Right lobe of liver (tissue), 4 donors: ENCODE measurements around the gene UBE2J1.

Experiments used
- CTCF ChIP-seq, 4 donors: fragments of 200-600 bp in 3 of 4; fragments of 450-650 bp in 1 of 4; IDR thresholded peaks; one replicate each; pipeline versions ENCODE4 v1.5.1 to v1.8.0; 2016 to 2022; ENCODE audit warnings: antibody characterized with exemption in 4 of 4, mild to moderate bottlenecking in 2 of 4
- POLR2A ChIP-seq: fragments of 450-650 bp; IDR thresholded peaks from one replicate; pipeline ENCODE4 v1.6.1; 2017; ENCODE audit warnings: antibody characterized with exemption, mild to moderate bottlenecking
- donor health status: DM: no; HTN: no; CAD: no.
- donor health status: DM: no; HTN: no; CAD: no.
- donor health status: DM: no; HTN: yes; CAD: no.

DNA sequence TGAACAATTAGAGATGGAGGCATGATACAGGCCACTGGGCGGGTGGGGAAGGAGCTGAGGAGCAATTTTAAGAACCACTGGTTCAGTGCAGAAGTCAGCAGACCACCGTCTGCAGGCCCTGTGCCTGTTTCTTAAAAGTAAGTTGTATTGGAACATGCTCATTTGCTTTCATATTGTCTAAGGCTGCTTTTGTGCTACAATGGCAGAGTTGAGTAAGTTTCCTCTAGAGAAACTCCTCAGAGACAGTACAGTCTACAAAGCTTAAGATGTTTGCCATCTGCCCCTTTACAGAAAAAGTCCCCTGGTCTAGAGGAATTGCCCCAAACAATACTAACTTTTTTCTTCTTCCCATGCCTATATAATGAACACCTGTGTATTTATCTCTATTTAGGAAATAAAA is 28.5 kb upstream of the UBE2J1 start:
- TF ChIP-seq CTCF (IDR thresholded peaks at IDR 0.05) (no peak), POLR2A (no peak)
